ENCODE data around the gene C17orf75.

DNA sequence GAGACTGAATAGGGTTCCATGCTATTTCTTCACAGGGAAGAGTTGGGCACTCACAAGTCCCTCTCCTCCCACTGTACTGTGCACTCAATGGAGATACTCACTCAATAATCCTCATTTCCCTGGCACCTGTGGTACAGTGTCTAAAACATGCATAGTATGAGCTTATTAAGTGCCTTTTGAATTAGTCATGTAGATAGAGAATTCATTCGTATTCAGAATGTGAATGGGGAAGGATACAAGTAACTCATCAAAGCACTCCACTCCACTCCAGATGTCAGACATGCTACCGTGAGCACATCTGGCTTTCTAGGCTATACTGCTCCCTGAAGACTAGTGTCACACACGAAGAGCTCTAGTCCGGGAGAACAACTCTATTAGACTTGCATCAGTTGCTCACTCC lies 6.3 kb downstream of the C17orf75 start:
- TF ChIP-seq, protein P1, sequence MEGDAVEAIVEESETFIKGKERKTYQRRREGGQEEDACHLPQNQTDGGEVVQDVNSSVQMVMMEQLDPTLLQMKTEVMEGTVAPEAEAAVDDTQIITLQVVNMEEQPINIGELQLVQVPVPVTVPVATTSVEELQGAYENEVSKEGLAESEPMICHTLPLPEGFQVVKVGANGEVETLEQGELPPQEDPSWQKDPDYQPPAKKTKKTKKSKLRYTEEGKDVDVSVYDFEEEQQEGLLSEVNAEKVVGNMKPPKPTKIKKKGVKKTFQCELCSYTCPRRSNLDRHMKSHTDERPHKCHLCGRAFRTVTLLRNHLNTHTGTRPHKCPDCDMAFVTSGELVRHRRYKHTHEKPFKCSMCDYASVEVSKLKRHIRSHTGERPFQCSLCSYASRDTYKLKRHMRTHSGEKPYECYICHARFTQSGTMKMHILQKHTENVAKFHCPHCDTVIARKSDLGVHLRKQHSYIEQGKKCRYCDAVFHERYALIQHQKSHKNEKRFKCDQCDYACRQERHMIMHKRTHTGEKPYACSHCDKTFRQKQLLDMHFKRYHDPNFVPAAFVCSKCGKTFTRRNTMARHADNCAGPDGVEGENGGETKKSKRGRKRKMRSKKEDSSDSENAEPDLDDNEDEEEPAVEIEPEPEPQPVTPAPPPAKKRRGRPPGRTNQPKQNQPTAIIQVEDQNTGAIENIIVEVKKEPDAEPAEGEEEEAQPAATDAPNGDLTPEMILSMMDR (IDR thresholded peaks at IDR 0.05) = no peak
- TF ChIP-seq POLR2A (IDR thresholded peaks at IDR 0.05) = no peak
